ENCODE data around the gene IFT88. TPM values are rescaled to one million over a fixed set of nuclear protein-coding genes. Genes with fewer than 3 reads are reported as not detected.

Gene IFT88
- total RNA-seq, 1 experiment from 2014 or later, result 12.1 TPM

DNA sequence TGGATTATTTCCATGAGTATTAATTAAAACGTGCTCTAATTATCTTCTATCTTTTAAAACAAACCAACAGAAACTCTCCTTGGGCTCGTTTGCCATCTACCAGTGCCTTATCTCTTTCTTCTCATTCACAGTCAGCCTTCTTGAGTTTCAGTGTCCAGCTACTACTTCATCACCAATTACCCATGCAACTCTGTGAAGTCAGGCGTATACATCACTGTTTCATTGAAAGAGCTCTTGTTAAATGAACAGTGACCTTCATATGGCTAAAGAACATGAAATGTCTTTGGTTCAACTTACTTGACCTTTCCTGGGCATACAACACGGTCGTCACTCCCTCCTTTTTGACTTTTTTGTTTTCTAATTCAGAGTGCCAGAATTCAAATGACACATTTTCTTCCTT, 5.2 kb upstream of the IFT88 start:
- CTCF ChIA-PET, result no interaction called here
- Histone ChIP-seq H3K27me3 (replicated peaks; ENCODE audit: control insufficient read depth, insufficient read depth, low read length) (no peaks in the 10 kb centered on the region), H3K36me3 (ENCODE audit: control insufficient read depth, insufficient read depth, low read length) (no peaks in the 10 kb centered on the region; the same call in 1 of the 2 replicates), H3K9me3 (peaks cover 14% of the 10 kb centered on the region; the same call in 1 of the 2 replicates), H3K4me1 (peaks cover 11% of the 10 kb centered on the region), H3K4me3 (ENCODE audit: low read depth, low read length) (no peak overlapping the region)
- no peak for DNase-seq
- peaks cover 7% of the 10 kb centered on the region for H3K4me1 Mint-ChIP-seq (ENCODE audit: low read depth, unreplicated experiment)
- TF ChIP-seq CTCF (IDR thresholded peaks at IDR 0.05; ENCODE audit: insufficient read depth in 1 of 2, low read depth in 1 of 2, low read length in 1 of 2, severe bottlenecking in 1 of 2, unreplicated experiment in 1 of 2), result no peak
- H3K4me3 Mint-ChIP-seq (ENCODE audit: unreplicated experiment), result no peak overlapping the region
- no peak overlapping the region for H3K27ac Mint-ChIP-seq (ENCODE audit: unreplicated experiment)
- intact Hi-C loops (cut with micrococcal nuclease; ENCODE audit: unreplicated experiment), result no loop called here
- H3K27me3 Mint-ChIP-seq (ENCODE audit: insufficient read depth, unreplicated experiment), result no peaks in the 10 kb centered on the region
- no TSS peak for BruUV-seq (replicated peaks)
- POLR2A ChIA-PET, result no interaction called here
- H3K9me3 Mint-ChIP-seq (ENCODE audit: unreplicated experiment), result peaks cover 26% of the 10 kb centered on the region
- H3K36me3 Mint-ChIP-seq (ENCODE audit: insufficient read depth, unreplicated experiment), result no peaks in the 10 kb centered on the region

DNA sequence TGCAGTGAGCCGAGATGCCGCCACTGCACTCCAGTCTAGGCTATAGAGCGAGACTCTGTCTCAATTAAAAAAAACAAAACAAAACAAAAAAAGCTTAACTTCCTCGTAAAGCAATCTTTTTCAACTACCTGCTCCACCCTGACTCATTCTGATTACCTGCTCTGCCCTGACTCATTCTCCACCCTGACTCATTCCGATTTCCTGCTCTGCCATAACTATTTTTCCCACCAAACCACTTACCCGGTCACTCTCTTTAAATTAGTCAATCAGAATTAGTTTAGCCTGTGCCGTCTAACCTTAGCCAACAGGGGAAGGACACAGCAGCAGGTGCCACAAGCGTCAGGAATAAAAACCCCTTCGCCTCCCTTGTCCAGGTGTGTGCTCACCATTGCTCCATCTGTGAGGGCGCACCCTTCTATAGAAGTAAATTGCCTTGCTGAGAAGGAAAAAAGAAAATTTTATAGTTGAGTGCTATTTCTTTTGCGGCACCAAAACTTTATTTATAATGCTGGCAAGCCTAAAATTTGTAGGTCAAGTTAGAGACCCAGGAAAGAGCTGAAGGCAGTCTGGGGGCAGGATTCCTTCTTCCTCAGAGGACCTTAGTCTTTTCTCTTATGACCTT, 1.7 kb upstream of the IFT88 start:
- Mint-ChIP-seq H3K4me3 (ENCODE audit: unreplicated experiment) (no peak overlapping the region), H3K4me1 (ENCODE audit: low read depth, unreplicated experiment) (peaks cover 7% of the 10 kb centered on the region), H3K27ac (ENCODE audit: unreplicated experiment) (no peak overlapping the region), H3K9me3 (ENCODE audit: unreplicated experiment) (peaks cover 26% of the 10 kb centered on the region), H3K36me3 (ENCODE audit: insufficient read depth, unreplicated experiment) (no peaks in the 10 kb centered on the region), H3K27me3 (ENCODE audit: insufficient read depth, unreplicated experiment) (no peaks in the 10 kb centered on the region)
- no peak for DNase-seq
- Histone ChIP-seq H3K4me1 (peaks cover 8% of the 10 kb centered on the region), H3K4me3 (ENCODE audit: low read depth, low read length) (no peak overlapping the region), H3K36me3 (ENCODE audit: control insufficient read depth, insufficient read depth, low read length) (no peaks in the 10 kb centered on the region; the same call in 1 of the 2 replicates), H3K9me3 (peaks cover 14% of the 10 kb centered on the region; the same call in 1 of the 2 replicates), H3K27me3 (replicated peaks; ENCODE audit: control insufficient read depth, insufficient read depth, low read length) (no peaks in the 10 kb centered on the region)
- intact Hi-C loops (cut with micrococcal nuclease; ENCODE audit: unreplicated experiment), result loop anchor here (5.0 kb wide), 2 partner anchors 68 to 142 kb away; no protein-coding TSS in a partner anchor
- TF ChIP-seq CTCF (IDR thresholded peaks at IDR 0.05; ENCODE audit: insufficient read depth in 1 of 2, low read depth in 1 of 2, low read length in 1 of 2, severe bottlenecking in 1 of 2, unreplicated experiment in 1 of 2), result no peak
- POLR2A ChIA-PET, result no interaction called here
- no TSS peak for BruUV-seq (replicated peaks)
- CTCF ChIA-PET, result no interaction called here

GRCh38 chr13:20566468-20566897, 474 bp upstream of the IFT88 start:
- Histone ChIP-seq H3K4me3 (ENCODE audit: low read depth, low read length) (peak overlapping the region; percentile 79), H3K9me3 (peaks cover 14% of the 10 kb centered on the region; the same call in 1 of the 2 replicates), H3K36me3 (ENCODE audit: control insufficient read depth, insufficient read depth, low read length) (no peaks in the 10 kb centered on the region; the same call in 1 of the 2 replicates), H3K4me1 (no peaks in the 10 kb centered on the region), H3K27me3 (replicated peaks; ENCODE audit: control insufficient read depth, insufficient read depth, low read length) (no peaks in the 10 kb centered on the region)
- BruUV-seq (replicated peaks), result TSS peak; percentile 89
- Mint-ChIP-seq H3K4me1 (ENCODE audit: low read depth, unreplicated experiment) (no peaks in the 10 kb centered on the region), H3K27me3 (ENCODE audit: insufficient read depth, unreplicated experiment) (no peaks in the 10 kb centered on the region), H3K9me3 (ENCODE audit: unreplicated experiment) (peaks cover 23% of the 10 kb centered on the region), H3K4me3 (ENCODE audit: unreplicated experiment) (peak overlapping the region; percentile 98), H3K27ac (ENCODE audit: unreplicated experiment) (peak overlapping the region; percentile 91), H3K36me3 (ENCODE audit: insufficient read depth, unreplicated experiment) (no peaks in the 10 kb centered on the region)
- ChIA-PET POLR2A (interaction anchor here (0.6 kb wide), 1 partner anchor 361 kb away, joined by 3 read pairs; no protein-coding TSS in a partner anchor), CTCF (no interaction called here)
- intact Hi-C loops (cut with micrococcal nuclease; ENCODE audit: unreplicated experiment), result loop anchor here (5.0 kb wide), 2 partner anchors 69 to 141 kb away; no protein-coding TSS in a partner anchor
- no peak for DNase-seq
- no peak for TF ChIP-seq CTCF (IDR thresholded peaks at IDR 0.05; ENCODE audit: insufficient read depth in 1 of 2, low read depth in 1 of 2, low read length in 1 of 2, severe bottlenecking in 1 of 2, unreplicated experiment in 1 of 2)

Measured in Caco-2 (cell line).